GM21786 (cell line): Measurements from ENCODE around the gene NIPAL1.

Experiments
- ATAC-seq: cut with Tn5 transposase; IDR thresholded peaks from one replicate; pipeline ENCODE4 v1.9.1; 2021; ENCODE audit not compliant: unreplicated experiment

The NIPAL1 gene

GRCh38 chr4:48058617-48059530 lies 42.3 kb downstream of the NIPAL1 start:
- ATAC-seq, result no peak

GRCh38 chr4:48064349-48064748 lies 47.8 kb downstream of the NIPAL1 start:
- ATAC-seq, result no peak

GRCh38 chr4:48065587-48066052 lies 49.0 kb downstream of the NIPAL1 start:
- ATAC-seq, result peak; percentile 54

GRCh38 chr4:48067536-48067935 lies 51.0 kb downstream of the NIPAL1 start:
- no peak for ATAC-seq

- ATAC-seq, result no peak
Measured at GRCh38 chr4:48068182-48068581, 51.6 kb downstream of the NIPAL1 start.

DNA sequence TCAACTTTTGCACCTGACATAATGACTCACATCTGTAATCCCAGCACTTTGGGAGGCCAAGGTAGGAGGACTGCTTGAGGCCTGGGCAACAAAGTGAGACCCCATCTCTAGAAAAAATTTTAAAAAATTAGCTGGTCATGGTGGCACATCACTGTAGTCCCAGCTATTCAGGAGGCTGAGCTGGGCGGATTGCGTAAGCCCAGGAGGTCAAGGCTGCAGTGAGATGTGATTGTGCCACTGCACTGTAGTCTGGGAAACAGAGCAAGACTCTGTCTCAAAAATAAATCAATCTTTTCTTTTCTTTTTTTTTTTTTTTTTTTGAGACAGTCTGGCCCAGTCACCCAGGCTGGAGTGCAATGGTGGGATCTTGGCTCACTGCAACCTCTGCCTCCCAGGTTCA lies 52.5 kb downstream of the NIPAL1 start:
- ATAC-seq, result no peak

DNA sequence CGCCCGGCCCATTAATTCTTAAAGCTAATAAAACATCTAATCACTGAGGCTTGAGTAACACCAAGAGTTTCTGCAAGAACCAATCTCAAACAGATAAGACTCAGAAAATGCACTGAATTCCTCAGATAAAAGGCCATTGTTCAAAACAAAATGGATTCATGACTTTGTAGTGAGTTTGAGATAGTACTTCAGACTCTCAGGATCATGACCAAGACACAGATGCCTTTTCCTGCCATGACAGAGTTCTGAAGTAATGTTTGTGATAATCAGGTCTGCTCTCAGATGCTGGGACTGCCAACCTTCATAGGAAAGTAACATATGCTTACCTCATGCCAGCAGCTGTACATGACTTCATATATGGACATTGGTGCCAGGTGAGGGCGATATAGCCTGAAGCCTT lies 54.6 kb downstream of the NIPAL1 start:
- ATAC-seq, result no peak

DNA sequence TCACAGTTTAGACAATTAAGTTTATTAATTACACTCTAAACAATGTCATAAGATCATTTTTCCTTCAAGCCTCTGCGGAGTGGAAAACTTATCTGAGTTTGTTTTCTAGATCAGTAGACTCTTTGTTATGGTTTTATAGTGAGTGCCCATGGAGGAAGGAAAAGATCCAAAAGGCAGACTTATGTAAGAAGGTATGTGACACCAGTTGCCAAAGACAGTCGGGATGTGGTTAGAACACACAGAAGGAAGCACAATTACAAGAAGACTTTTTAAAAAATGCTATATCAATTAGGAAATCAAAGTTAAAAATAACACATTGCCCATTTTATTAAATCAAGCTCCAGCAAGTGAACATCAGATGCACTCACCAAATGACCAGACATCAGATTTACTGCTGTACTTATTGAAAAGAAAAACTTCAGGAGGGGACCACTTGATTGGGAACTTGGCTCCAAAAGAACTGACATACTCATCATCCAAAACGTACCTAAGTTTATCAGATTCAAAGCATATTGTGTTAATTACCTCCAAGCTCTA lies 57.1 kb downstream of the NIPAL1 start:
- ATAC-seq, result no peak

DNA sequence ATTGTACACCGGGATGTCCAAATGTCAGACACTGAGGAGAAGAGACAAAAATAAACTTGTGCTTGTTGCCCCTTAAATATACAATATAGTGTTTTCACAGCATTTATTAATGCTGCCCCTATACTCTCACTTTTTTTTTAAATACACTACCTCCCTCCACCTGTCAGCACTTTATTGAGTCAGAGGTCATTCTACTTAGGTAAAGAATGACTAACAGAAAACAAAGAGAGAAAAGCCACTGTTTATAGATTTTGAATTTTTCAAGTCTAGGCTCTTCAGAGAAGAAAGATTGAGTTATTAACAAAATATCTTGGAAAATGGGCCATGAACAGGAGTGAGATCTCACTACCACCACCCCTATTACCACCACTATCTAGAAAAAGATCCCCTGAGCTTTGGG lies 58.1 kb downstream of the NIPAL1 start:
- no peak for ATAC-seq

GRCh38 chr4:48078425-48078824 lies 61.9 kb downstream of the NIPAL1 start:
- no peak for ATAC-seq

DNA sequence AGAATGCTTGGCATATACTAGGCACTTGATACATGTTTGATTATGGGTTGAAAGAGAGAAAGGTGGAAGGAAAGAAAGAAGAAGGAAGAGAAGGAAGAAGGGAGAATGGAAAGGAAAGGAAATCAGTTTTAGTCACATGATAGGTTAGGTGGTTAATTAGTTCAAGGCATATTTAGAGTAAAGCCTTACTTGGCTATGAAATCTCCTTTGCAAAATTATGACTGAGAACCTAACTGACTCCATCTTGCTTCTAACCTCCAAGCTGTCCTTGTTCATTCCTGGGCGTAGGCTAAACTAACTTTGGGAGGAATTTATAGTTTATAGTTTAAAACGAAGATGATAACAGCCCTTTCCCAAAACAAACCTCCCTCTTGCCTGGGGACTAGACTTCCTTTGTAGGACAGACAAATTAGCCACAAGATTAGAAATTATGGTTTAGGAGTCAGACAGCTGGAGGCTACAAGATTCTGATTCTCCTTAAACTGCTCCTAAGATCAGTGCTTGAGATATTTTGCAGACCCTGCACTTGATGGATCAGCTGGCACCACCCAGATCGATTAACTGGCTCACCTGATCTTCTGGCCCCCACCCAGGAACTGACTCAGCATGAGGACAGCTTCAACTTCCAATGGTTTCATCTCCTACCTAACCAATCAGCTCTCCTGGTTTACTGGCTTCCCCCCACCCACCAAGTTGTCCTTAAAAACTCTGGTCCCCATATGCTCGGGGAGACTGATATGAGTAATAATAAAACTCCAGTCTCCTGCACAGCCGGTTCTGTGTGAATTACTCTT lies 62.5 kb downstream of the NIPAL1 start:
- no peak for ATAC-seq

- ATAC-seq, result no peak
Measured at GRCh38 chr4:48079972-48080391, 63.4 kb downstream of the NIPAL1 start.

DNA sequence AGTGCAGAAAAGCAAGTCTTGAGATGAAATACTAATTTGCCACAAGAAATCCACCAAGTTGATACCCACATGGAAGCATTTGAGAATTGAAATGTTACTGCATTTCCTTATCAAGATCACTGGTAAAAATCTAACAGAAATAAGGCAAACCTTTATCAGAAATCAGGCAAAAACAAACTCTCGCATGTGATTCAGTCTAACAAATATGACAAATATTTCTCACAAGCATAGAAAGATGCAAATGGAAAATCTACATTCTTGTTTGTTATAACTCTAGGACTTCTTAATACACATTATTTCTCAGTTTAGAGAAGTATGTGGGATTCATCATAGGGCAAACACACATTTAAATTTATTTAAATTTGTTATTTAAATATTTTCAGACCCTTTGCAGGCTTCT lies 64.6 kb downstream of the NIPAL1 start:
- ATAC-seq, result no peak

DNA sequence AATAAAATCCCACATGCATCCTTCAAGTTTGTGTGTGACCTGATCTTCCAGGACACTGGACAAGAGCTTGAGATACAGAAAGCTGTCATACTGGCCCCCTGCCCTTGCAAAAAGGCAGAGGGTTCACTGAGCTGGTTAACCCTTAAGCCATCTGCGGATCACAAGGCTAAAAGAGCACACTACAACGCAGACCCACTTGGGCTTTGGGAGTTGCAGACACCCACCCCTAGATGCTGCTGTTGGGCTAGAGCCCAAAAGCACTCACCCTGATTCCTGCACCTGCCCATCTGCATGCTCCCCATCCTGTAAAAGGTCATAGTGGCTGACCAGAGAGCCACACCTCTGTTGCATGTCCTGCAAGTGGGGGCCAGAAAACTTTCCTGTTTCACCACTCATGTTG lies 66.4 kb downstream of the NIPAL1 start:
- ATAC-seq, result no peak

- no peak for ATAC-seq
Measured at GRCh38 chr4:48085821-48086589, 69.4 kb downstream of the NIPAL1 start.
